ENCODE results near the gene REC114.

GRCh38 chr15:73570355-73571032 is 127.5 kb downstream of the REC114 start:
- no peak for TF ChIP-seq CTCF (IDR thresholded peaks at IDR 0.05 in 2 of 3, conservative IDR thresholded peaks at IDR 0.05 in 1 of 3; ENCODE audit: borderline replicate concordance in 1 of 3, insufficient read depth in 1 of 3, low read depth in 2 of 3, low read length in 2 of 3)
- no peak for TF ChIP-seq ZNF274 (IDR thresholded peaks at IDR 0.05; ENCODE audit: low read depth, low read length)
- no peak for TF ChIP-seq SIN3A (IDR thresholded peaks at IDR 0.05; ENCODE audit: low read depth)
- no peak for TF ChIP-seq POLR2AphosphoS5 (IDR thresholded peaks at IDR 0.05; ENCODE audit: low read depth, low read length)
- no peak for TF ChIP-seq POLR2A (IDR thresholded peaks at IDR 0.05; ENCODE audit: borderline replicate concordance, extremely low read depth, insufficient read depth, insufficient read length)
- no peak for TF ChIP-seq EZH2phosphoT487 (IDR thresholded peaks at IDR 0.05; ENCODE audit: borderline replicate concordance)
- no peak for TF ChIP-seq EGR1 (IDR thresholded peaks at IDR 0.05; ENCODE audit: low read depth)
- TF ChIP-seq YY1 (IDR thresholded peaks at IDR 0.05; ENCODE audit: extremely low read depth, insufficient replicate concordance, low read depth, low read length) = no peak
- no peak for TF ChIP-seq CBX3 (IDR thresholded peaks at IDR 0.05; ENCODE audit: low read depth)
- TF ChIP-seq EZH2 (IDR thresholded peaks at IDR 0.05) = no peak
- TF ChIP-seq ZBTB33 (IDR thresholded peaks at IDR 0.05; ENCODE audit: extremely low read depth, insufficient replicate concordance, low read length) = no peak
- TF ChIP-seq SRF (IDR thresholded peaks at IDR 0.05; ENCODE audit: low read depth) = no peak
- TF ChIP-seq JUND (IDR thresholded peaks at IDR 0.05) = no peak
